Cardiac septum (tissue), 1 donor: Measurements from ENCODE around the gene CNOT2. TPM values are rescaled to one million over a fixed set of nuclear protein-coding genes. Genes with fewer than 3 reads are reported as not detected.

Source experiments
- DNase-seq: peaks from one replicate; pipeline ENCODE4 v3.0.0-alpha.2; 2020; ENCODE audit warnings: low spot score
- intact Hi-C: fragments of 100-400 bp; cut with DNase I; formaldehyde crosslinking; loops from one replicate; pipeline ENCODE4 v1.14.0; 2022
- total RNA-seq: library from RNA; stranded (reverse); fragmentation: NEBNext Ultra II Directional; extraction: Animal tissue kit (Norgen Biotek cat#: 25700); gene quantifications from one replicate; pipeline ENCODE4 v1.2.1, GENCODE V29; 2021
- donor health status: DM: no; HTN: no; CAD: no.

CNOT2 gene
- total RNA-seq, 1 donor from 2014 or later = 44.0 TPM

DNA sequence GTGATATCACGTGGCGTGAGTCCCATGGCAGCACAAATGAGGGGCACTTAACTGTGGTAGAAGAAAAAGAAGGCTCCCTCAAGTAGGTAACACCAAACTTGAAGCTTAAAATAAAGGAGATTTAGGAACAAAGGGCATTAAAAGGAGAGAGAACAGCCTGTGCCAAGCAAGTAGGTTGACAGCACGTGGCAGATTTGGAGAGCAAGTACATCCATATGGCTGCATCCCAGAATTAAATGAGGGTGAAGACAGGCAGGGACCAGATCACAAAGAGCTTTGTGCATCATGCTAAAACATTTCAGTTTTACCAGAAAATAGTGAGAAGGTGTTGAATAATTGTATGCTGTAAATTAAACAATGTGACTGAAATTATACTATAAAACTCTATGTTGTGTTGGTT is 155.6 kb downstream of the CNOT2 start:
- intact Hi-C loops = no loop called here
- no peak for DNase-seq

DNA sequence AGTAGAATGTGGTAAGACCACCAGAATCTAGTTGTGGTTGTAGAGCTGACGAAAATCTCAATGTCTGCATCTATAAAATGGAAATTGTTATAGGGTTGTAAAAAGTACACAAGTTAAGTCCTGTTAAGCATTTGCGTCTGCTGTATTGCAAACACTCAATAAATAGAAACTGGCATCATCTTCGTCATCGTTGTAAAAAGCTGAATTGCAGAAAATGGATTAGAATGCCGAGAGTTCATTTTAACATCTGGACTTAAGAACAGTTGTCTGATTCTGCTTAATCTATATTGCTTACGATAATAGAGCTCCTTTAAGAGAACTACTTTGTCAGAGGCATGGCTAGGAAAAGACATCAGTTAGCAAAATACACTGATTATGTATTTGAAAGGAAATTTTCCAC is 156.1 kb downstream of the CNOT2 start:
- intact Hi-C loops = no loop called here

DNA sequence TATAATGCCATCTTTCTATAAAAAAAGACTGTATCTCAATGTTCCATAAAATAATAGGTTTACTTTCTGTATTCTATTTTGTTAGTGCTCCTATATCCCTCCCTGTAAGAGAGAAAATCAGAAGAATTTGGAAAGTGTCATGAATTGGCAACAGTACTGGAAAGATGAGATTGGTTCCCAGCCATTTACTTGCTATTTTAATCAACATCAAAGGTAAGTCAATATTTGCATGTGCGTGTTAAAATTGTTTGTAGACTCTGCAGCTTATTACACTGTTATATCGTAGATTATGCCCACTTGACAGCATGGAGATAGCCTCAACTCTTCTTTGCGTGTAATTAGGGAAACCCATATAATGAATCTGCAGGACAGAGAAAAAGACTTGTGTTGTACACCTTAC is 156.9 kb downstream of the CNOT2 start:
- intact Hi-C loops = no loop called here
- DNase-seq = no peak

More for the DNA sequence above, 156.1 kb downstream of the CNOT2 start:
- no peak for DNase-seq

DNA sequence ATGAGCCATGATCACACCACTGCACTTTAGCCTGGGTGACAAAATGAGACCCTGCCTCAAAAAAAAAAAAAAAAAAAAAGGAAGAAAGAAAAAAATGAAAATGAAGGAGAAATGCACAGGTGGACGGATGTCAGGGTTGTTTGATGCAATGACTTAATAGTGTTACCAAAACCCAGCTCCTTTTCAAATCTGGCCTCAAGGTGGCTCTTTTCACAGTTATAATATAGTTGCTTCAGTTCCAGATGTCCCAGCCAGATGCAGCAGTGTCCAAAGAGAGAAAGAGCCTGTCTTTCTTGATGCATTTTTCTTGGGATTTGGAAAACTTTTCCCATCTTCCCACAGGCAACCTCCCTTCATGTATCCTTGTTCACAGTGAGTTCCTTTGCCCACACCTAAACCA is 159.4 kb downstream of the CNOT2 start:
- intact Hi-C loops = no loop called here
- no peak for DNase-seq

DNA sequence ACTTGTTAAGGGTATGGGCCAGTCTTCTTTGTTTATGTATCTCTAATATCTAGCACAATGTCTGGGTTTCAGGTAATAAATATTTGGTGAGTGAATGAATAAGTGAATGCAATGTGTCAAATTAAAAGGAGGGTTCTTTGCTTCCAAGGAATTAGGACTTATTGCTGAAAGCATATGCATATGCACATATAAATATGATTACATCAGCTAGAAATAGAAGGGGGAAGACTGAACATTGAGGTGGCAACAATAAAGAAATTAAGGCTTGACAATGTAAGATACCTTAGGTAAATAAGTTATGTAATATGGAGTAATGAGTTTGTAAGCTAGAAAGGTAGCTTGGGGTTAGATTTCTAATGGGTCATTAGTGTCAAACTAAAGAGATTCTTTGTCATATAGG is 160.6 kb downstream of the CNOT2 start:
- no peak for DNase-seq
- intact Hi-C loops = no loop called here

Other genes starting within 250 kb of the CNOT2 start
- gene KCNMB4, start 122.9 kb downstream of the CNOT2 start, total RNA-seq = 1.6 TPM